Nephron progenitor cell (in vitro differentiated cells): Measurements from ENCODE around the gene TLN1.
A peak's percentile ranks its signal among the peaks of the same experiment; 100 is the strongest.

Experiments used
- DNase-seq: peaks from one replicate; pipeline ENCODE4 v3.0.0; 2021
- H3K27ac Mint-ChIP-seq: 2 replicates; pipeline ENCODE4 v1.8.0; 2021; ENCODE audit warnings: mild to moderate bottlenecking, moderate library complexity, mixed read lengths
- H3K27me3 Mint-ChIP-seq: 2 replicates; pipeline ENCODE4 v1.8.0; 2021; ENCODE audit warnings: mild to moderate bottlenecking, low read depth, mixed read lengths; ENCODE audit not compliant: poor library complexity
- H3K36me3 Mint-ChIP-seq: 2 replicates; pipeline ENCODE4 v1.8.0; 2021; ENCODE audit warnings: low read depth, mixed read lengths
- H3K4me1 Mint-ChIP-seq: 2 replicates; pipeline ENCODE4 v1.8.0; 2021; ENCODE audit warnings: mixed read lengths
- H3K4me3 Mint-ChIP-seq: 2 replicates; pipeline ENCODE4 v1.8.0; 2021; ENCODE audit warnings: mild to moderate bottlenecking, moderate library complexity, mixed read lengths
- H3K9me3 Mint-ChIP-seq: 2 replicates; pipeline ENCODE4 v1.8.0; 2021; ENCODE audit warnings: mild to moderate bottlenecking, moderate library complexity, mixed read lengths
- CTCF ChIP-seq: fragments of 200-600 bp; sonication (generic); IDR thresholded peaks from 2 replicates; pipeline ENCODE4 v1.5.0; 2021; ENCODE audit warnings: antibody characterized with exemption

TLN1 gene

DNA sequence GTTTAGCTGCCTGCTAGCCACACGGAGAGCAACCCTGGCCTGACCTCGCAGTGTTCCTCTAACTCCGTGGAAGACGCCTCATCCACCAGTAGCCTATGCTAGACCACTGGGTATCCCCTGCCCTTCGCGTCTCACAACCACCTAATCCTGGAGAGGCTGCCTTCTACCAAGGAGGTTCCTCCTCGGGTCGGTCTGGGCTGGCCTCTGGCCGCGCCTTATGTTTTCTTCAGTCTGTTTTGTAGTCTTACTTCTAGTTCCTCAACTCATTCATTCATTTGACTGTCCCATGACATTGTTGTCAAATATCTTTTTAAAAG, 40.7 kb downstream of the TLN1 start:
- no peak for DNase-seq
- Mint-ChIP-seq H3K4me3 (peak overlapping the region; percentile 85), H3K36me3 (peaks cover 11% of the 10 kb centered on the region), H3K9me3 (no peaks in the 10 kb centered on the region), H3K4me1 (peaks cover 42% of the 10 kb centered on the region), H3K27ac (peak overlapping the region; percentile 88), H3K27me3 (no peaks in the 10 kb centered on the region)
- TF ChIP-seq CTCF = no peak

- Mint-ChIP-seq H3K9me3 (no peaks in the 10 kb centered on the region), H3K4me3 (peak overlapping the region; percentile 85), H3K27me3 (no peaks in the 10 kb centered on the region), H3K36me3 (peaks cover 12% of the 10 kb centered on the region), H3K27ac (no peak overlapping the region), H3K4me1 (peaks cover 47% of the 10 kb centered on the region)
- peak; percentile 77 for DNase-seq
- TF ChIP-seq CTCF = no peak
Observed at GRCh38 chr9:35690614-35691333, 41.2 kb downstream of the TLN1 start.

DNA sequence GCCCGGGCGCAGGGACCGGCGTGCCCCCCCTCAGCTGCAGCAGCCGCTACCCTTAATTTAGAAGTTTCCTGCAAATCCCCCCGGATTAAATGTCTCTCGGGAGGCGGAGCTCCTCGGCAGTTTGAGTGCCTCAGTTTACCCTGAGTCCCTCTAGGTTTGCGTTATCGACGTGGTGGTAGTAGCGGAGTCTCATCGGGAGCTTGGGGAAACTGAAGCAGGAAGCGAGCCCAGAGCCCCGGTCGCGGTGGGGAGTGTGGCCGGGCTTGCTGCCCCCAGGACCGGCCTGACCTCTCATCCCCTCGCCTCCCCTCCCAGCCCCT, 41.7 kb downstream of the TLN1 start:
- Mint-ChIP-seq H3K4me3 (peak overlapping the region; percentile 82), H3K9me3 (no peaks in the 10 kb centered on the region), H3K36me3 (peaks cover 17% of the 10 kb centered on the region), H3K4me1 (peaks cover 52% of the 10 kb centered on the region), H3K27me3 (no peaks in the 10 kb centered on the region), H3K27ac (no peak overlapping the region)
- no peak for DNase-seq
- TF ChIP-seq CTCF = no peak

DNA sequence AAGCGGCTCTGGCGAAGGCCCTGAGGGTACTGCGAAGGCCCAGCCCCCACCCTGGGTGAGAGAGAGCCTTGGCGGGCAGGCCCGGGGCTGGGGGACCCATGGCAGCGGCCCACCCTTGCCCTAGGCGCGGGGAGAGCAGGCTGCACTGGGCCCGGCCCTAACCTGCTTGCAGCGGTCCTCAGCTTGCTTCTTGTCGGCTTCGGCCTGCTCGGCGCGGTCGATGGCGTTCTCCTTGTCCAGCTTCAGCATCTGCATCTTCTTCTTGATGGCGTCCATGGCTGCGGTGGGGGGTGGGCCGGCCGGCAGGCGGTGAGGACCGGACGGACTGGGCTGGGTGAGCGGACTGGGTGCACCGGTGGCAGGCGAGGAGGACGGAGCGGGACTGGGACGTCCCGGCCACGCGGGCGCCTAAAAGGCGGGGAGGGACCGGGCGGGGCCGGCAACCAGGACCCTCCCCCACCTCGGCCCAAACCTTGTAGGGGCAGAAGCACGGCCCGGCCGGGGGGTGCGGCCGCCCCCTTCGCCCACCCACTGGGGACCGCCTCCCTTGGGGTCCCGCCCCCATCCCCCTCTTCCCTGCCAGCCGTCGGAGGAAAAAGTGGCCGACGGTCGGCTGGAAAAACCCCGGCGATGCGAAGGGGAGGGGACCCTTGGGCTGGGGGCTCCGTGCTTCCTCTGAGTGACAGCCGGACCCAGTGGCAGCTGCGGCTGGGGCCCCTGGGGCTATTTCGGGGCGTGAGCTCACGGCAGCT, 42.3 kb downstream of the TLN1 start, which contains the start of gene TPM2:
Gene TPM2 (minus strand): TSS at position 384 of the 752 bp plus-strand sequence. CDS start 108 bp downstream, at position 276.
- Mint-ChIP-seq H3K27ac (peak within 1 kb of the TSS; percentile 89), H3K4me1 (peaks cover 54% of the 10 kb centered on the region), H3K4me3 (peak within 1 kb of the TSS; percentile 90), H3K9me3 (no peaks in the 10 kb centered on the region), H3K36me3 (peaks cover 21% of the 10 kb centered on the region), H3K27me3 (no peaks in the 10 kb centered on the region)
- no peak for TF ChIP-seq CTCF
- DNase-seq = peak; percentile 64

GRCh38 chr9:35688558-35689541, 43.1 kb downstream of the TLN1 start:
- DNase-seq = peak; percentile 35
- no peaks in the 10 kb centered on the region for H3K9me3 Mint-ChIP-seq

More at GRCh38 chr9:35688558-35689541, 43.1 kb downstream of the TLN1 start:
- TF ChIP-seq CTCF = no peak
- Mint-ChIP-seq H3K27me3 (no peaks in the 10 kb centered on the region), H3K27ac (peak overlapping the region; percentile 89), H3K4me1 (peaks cover 61% of the 10 kb centered on the region), H3K36me3 (peaks cover 30% of the 10 kb centered on the region), H3K4me3 (peak overlapping the region; percentile 90)
